Medulla oblongata (tissue), 1 donor: ENCODE results near the gene RHOD.

ENCODE experiments used
- DNase-seq: peaks from one replicate; pipeline ENCODE4 v3.0.0-alpha.2; 2015; ENCODE audit errors: extremely low spot score

RHOD gene, protein sequence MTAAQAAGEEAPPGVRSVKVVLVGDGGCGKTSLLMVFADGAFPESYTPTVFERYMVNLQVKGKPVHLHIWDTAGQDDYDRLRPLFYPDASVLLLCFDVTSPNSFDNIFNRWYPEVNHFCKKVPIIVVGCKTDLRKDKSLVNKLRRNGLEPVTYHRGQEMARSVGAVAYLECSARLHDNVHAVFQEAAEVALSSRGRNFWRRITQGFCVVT

DNA sequence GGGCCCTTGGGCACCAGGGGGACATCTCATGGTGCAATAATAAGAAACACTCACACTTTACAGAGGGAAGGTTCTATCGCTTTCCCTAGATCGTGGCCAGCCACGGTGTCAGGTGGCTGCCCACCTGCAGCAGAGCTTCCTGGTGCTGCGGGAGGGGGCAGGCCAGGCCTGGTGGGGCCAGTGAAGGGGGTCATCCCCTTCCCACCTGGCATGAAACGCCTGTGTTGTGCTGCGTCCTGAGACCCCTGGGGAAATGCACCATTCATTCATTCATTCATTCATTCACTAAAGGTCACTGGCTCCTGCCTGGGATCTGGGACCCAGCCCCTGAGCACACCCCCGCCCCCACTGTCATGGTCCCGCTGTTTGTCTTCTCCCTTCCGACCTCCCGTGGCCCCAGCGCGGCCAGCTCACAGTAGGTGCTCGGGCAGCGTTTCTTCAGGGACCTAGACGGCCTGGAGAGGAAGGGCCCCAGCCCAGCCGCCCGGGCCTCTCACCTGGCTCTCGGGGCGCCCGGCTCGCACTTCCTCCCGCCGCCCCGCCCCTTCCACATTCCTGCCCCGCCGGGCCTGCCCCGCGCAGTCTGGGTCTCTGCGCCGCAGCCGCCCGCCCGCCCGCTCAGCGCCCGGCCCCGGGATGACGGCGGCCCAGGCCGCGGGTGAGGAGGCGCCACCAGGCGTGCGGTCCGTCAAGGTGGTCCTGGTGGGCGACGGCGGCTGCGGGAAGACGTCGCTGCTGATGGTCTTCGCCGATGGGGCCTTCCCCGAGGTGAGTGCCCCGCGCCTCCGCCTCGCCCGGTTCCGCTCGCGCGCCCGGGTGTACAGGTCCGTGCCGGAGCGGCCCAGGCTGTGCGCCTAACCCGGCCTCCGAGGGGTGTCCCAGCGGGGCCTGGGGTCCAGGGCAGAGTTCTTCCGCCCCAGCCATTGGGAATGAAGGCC, at the start of gene RHOD:
Gene RHOD, plus strand, starts transcription at position 581 of the 938 bp plus-strand sequence. Its CDS starts 56 bp downstream, at position 637.
- DNase-seq: no peak

DNA sequence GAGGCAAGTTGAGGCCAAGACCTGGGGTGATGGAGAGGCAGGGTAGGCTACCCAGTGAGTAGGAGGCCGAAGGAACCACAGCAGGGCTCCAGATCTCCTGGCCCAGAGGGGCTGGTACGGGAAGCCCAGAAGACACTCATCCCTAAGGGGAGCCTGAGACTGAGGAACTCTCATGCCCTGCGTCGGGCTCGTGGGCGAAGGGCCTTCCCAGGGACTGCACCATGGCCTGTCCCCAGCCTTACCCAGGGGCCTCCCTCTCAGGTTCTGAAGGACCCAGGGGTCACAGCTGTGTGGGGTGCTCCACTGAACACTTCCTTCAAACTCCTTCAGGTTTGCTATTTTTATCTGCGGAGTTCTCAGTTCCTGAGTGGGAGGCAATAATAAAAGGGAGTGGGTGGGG, 49.5 kb upstream of the RHOD start:
- no peak for DNase-seq

DNA sequence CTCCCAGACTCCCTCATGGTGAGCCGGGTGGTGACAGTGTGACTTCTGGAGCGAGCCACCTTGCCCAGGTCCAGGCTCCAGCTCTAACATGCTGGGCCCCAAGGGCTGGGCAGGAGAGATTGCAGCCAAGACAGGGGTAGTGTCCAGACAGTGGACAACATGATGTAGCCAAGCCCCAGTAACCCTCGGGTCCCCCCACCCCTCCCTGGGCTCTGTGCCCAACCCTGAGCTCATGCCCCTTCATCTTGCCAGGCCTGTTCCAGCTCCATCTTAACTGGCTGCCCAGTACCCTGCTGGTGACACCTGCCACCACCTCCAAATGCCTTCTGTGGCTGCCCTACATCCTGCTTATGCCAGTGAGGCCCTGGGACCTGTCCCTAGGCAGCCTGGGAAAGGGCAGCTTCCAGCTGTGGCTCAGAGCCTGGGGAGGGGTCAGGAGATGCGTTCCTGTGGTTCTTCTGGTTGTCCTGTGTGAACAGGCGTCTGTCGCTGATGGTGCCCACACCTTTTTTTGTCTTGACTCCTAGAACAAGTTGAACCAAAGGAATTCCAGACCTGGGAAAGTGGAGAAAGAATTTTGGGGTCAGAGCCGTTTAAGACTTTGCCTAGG, 46.2 kb upstream of the RHOD start:
- no peak for DNase-seq

DNA sequence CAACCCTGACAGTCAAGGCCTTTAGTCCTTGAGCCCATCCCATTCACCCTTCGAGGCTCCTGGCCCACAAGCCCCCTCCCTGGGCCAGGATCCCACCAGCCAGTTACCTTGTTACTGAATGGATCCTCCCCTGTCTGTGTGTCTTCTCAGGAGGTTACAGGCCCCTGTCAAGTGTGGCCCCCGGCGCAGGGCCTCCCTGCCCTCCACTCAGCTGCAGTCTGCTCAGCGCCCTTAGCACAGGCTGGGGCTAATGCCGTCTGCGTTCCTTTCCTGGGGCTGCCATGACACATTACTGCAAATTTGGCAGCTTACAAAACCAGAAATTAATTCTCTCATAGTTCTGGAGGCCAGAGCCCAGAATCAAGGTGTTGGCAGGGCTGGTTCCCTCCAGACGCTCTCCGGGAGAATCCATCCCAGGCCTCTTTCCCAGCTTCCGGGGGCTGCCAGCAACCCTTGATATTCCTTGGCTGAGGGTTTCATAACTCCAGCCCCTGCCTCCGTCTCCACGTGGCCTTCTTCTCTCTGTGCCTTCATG, 43.1 kb upstream of the RHOD start:
- no peak for DNase-seq

DNA sequence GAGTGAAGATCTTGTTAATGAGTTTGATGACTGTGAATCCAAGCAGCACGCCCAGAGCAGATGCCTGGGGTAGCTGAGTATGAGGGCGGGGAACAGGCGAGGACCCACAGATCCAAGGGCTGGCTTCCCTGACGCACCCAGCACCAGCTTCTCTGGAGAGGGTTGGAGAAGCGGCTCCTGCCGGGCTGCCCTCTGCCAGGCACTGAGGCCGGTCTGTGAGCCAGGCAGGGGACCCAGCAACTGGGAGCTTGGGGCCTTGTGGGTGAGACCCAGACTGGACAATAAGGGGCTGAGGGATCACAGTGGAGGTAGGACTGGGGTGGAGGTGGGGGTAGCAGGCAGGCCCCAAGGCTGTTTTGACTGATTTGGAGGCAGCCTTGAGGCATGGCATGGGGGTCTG, 42.3 kb upstream of the RHOD start:
- DNase-seq: no peak

DNA sequence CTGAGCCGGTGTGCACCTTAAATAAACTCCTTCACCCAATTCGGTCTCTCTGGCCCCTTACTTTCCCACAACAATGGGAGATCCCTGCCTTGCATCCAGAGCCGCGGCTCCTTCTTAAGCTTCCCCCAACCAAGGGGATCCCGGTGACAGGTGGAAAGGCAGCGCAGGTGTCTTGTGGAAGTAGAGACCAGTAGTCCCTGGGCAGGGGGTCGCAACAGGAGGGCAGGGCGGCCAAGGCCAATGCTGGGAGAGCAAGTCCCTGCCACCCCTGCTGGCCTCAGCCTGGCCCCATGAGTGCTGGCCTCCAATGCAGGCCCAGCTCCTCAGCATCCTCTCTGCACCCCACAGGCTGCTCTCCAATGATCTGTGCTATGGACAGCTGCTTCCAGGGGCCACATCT, 41.6 kb upstream of the RHOD start:
- no peak for DNase-seq

DNA sequence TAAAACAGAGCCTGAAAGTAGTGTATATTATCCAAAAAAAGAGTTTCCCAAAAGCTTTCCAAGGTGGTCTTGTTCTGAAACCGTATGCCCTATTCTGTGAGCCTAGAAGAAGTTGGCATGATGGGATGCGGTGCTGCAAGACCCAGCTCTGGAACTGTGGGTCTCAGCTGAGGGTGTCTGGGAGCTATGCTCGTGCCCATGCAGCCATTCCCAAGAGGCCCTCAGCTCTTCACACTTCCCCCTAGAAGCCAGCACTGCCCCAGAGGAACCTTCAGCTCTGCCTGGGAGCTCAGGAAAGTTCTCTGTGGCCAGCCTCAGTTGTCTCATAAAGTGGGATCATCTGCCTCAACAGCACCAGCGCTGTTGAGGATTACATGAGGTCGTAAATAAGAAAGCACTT, 40.1 kb upstream of the RHOD start:
- DNase-seq: no peak

DNA sequence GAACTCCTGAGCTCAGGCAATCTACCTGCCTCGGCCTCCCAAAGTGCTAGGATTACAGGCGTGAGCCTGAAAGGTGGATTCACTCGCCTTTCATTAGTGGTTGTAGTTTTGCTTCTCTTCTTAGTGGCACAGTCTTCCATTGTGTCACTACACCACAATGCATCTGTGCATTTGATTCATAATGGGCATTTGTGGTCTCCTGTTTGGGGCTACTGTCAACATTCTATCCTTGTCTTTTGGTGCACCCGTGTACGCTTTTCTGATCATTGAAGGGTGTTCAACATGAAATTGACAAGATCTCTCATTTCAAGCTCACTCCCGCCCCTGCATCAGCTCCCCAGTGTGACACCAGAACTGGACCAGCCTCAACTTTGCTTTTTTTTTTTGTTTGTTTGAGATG, 35.7 kb upstream of the RHOD start:
- no peak for DNase-seq

DNA sequence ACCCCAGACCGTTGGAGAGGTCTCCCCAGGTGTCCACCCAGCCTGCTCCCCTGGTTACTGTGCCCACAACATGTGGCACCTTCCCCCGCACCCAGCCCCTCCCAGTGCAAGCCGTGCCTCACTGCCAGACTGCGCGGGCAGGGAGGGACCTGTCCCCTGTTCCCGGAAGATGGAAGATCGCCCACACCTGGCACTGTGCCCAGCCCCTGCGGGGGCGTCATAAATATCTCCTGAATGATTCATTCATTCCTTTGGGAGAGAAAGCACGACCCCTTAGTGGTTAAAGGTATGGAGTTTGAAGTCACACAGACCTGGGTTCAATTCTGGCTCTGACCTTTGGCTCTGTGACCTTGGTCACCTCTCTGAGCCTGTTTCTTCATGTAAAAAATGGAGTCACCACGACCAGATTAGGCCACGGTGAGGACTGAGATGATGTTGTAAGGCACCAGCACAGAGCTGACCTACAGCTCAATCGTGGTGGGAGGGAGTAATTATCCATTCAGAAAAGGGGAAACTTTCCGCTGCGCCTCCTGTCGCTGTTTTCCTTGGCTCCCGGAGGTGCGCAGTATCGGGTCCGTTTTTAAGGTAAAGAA, 34.2 kb upstream of the RHOD start:
- no peak for DNase-seq

DNA sequence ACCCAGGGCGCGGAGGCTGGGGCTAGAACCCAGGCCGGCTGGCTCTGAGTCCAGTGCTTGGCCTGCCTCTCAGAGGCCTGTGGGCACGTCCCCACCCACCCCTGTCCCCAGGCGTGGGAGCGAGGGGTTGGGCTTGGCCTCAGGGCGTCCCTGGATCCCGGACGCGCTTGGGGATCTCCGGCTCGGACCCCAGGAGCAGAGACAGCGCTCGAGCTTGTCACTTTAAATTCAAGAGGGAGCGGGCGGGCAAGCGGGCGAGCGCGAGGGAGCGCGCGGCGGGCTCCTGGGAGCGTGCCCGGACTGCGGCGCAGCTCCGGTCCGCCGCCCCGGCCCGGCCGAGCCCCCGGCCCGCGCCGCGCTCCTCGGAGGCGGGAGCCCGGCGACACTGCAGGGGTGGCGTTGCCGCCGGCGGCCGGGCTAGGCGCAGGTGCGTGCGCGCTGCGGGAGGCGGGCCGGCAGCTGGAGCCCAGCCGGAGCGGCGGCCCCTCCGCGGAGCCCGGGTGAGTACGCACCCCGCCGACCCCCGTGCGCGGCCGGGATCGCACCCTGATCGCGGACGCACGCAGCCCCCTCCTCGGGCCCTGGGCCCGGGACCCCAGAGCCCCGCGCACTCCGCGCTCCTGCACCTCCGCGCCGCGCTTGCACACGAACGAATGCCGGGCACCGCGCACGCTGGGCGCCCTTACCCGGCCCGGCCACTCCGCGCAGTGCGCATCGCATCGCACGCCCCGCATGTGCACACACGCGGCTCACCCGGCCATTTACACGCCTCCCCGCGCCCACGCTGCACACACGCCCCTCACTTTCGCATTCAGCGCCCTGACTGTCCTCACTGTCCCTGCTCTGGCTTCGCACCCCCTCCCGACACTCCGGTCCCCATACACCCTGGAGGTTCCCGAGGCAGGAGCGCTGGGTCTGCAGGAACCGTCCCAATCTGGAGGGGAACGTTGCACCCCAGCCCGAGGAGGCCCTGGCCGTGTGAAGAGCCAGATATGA, 33.4 kb upstream of the RHOD start, which contains the start of gene SYT12:
Gene SYT12, plus strand, starts transcription at position 174 of the 996 bp plus-strand sequence. CDS start 7,011 bp downstream, outside the sequence.
- DNase-seq: no peak

DNA sequence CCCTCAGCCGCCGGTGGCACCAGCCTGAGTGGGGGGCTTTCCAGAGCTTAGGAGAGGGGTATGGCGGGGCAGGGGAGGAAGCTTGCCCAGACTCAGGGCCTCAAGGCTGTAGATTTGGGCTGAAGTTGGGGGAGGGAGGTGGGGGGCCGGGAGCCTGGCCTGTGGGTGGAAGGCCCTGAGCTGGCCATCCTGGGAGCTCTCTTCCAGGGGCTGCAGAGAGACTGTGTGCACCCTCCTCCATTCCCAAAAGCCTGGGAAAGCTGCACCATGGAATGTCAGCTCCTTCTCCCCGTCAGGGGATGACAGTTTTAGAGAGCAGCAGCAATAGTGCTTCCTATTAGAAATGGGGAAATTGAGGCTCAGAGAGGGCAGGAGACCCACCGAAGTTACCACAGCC, 32.7 kb upstream of the RHOD start:
- no peak for DNase-seq

DNA sequence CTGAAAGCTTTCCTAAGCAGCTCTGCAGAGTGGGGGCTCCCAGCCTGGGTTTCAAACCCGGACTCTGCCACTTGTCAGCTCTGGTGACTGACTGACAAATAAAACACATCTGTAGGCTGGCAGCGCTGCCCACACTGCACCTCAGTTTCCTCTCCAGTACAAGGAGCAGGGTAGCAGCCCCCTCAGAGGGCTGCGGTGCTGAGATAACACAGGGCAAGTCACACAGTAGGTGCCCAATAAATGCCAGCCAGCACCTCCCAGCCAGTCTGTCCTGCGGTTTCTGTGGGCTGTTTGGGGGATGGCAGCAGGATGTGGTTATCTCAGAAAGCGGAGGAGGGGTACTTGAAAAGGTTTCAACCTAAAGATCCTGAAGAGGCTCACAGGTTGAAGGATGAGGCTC, 32.2 kb upstream of the RHOD start:
- DNase-seq: no peak

DNA sequence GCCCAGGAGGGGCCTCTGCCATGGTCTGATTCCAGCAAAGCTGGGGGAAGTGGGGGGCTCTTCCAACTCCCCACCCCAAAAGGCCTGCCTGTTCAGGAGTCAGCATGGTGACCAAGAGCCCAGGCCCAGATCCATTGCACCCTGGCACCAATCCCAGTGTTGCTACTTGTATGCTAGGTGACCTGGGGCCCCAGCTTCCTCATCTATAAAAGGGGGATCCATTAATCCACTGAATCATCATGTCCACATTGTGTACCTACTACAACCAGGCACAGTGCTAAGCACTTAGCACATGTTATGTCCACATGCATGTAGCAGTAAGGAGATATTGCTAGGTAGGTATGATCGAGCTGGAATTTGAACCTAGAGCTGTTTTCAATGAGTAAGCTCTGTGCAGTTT, 31.7 kb upstream of the RHOD start:
- no peak for DNase-seq

DNA sequence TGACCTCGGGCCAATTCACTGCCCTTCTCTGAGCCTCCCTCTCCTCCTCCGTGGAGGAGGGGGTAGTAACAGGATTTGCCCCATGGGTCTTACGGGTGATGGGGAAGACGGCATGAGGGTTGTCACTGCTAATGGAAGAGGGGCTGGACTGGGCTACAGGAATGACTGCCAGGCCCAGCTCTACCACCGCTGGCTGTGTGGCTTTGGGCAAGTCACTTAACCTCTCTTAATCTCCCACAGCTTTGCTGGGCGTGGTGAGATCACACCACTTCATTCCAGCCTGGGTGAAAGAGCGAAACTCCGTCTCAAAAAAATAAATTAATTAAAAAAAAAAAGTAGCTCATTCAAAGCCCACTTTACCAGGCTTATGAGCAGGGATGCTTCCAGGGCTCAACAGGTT, 30.9 kb upstream of the RHOD start:
- no peak for DNase-seq

DNA sequence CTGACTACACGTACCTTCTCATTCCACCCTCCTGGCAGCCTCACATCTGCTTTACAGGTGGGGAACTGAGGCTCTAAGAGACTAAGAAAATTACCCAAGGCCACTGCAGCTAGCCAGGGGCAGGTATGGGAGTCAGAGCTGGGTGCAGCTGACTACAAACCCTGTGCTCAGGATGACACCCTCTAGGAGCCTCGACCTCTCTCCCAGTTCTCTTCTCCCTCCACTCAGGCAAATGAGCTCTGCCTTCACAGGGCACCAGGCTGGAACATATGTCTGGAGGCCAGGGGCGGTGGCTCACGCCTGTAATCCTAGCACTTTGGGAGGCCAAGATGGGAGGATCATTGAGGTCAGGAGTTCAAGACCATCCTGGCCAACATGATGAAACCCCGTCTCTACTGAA, 29.7 kb upstream of the RHOD start:
- no peak for DNase-seq

DNA sequence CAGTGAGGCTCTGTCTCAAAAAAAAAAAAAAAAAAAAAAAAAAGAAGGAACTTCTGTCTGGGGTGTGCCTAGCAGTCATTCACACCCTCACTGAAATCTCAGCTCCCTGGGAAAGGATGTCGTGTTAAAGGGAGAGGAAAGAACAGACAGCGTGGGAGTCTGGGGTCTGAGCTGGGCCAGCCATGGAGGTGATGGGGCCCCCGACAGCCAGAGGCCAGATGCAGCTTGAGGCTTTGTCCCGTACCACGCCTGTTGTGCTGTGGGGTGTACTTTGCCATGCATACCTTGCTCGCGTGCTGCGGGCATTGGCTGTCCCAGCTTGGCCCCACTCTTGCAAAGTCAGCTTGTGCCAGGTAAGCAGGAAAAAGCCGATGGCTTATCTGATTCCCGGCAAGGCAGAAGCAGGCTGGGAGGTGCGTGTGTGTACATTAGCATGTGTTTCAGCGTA, 29.1 kb upstream of the RHOD start:
- DNase-seq: no peak

DNA sequence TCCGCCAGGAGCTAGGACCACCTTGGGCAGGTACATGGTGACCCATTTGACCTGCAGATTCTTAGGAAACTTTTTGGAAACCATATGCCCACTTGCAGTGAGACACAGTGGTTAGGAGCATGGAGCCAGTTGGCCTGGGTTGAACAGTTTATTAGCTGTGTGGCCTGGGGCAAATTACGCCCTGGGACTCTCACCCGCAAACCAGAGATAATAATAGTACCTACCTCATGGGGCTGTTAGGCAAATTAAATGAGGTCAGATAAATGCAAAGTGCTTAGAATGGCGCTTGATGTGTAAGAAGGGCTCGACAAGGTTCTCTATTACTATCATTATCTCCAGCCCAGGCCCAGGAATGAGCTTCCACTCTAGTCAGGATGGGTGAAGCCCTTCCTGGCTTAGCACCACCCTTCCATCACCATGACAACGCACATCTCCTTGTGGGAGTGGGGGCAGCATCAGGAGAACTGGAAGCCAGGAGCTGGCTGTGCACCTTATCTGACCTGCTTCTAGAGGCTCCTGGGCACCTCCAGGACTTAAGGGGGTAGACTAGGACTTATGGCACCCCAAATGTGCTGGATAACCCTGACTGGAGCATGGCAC, 28.6 kb upstream of the RHOD start:
- DNase-seq: no peak

DNA sequence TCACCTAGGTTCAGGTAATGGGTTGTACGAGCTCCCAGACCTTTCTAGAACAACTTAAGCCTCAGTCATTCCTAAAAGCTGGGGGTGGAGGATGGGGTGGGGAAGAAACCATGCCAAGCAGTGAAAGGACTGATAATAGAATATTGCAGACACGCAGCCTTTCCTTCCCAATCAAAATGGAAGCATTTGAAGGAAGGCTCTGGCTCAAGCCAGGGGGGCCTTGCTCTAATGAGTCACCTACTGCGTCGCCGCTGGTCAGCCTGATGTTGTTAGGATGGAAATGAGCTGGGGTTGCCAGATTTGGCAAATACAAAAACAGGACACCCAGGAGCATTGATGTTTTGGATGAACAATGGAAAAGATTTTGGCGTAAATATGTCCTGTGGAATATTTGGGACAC, 27.5 kb upstream of the RHOD start:
- no peak for DNase-seq

DNA sequence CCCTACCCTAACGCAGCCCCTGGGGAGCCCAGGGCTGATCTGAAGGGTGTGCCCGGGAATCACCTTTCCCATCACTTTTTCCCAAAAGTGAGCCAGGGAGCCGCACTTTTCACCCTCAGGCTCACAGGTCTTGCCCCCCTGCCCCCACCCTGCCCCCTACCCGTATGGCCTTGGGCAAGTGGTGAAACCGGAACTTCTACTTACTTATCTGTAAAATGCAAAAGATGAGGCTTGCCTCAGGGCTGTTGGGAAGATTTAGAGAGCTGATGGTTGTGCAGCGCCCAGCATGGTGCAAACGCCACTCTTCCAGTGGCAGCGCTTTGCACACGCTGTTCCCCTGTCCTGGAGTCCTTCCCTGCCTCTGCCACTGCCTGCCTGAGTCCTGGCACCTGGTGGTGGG, 25.7 kb upstream of the RHOD start:
- no peak for DNase-seq

DNA sequence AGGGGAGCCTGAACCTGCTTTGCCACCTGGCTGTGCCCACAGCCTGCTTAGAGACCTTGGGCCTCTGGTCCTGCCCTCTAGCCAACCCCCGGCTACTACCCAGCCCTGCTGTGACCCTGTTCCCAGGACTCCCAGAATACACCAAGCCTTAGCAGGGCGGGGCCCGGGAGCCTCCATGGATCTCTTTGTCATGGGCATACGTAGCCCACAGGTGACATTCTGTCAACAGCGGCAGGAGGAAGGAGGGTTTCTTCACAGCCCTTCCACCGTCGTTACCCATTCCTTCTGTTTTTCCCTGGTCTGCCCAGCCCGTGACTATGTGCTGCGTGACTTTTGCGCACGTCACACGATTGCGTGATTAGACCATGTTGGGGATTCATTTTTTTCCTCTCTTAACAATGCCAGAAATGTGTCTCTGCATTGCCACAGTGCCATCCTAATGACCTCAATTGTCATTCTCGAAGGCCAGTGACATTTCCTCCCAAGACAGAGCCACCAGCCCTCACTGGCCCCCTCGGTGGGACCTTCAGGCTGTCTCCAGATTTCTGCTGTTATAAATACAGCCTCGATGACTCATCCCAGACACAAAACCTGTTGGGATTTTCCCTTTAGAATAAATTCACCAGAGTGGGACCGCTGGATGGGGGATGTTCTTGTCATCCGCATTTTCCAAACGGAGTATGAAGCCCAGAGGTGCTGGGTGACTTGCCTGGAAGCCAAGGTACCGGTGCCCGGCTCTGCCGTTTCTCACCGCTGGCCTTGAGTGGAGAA, 24.7 kb upstream of the RHOD start:
- DNase-seq: no peak
